A673 (cell line): ENCODE measurements around the gene PADI3. TPM values are rescaled to one million over a fixed set of nuclear protein-coding genes. Genes with fewer than 3 reads are reported as not detected.

Experiments used
- BruUV-seq: library from RNA; stranded (reverse); fragments of 400-500 nt; replicated peaks from 2 replicates; lab custom pipeline; 2021; lab: Mats Ljungman, UMichigan
- CTCF ChIA-PET: fragments of 300-600 bp; sonication (Branson Sonifier 250); formaldehyde crosslinking; loops from one replicate; lab custom pipeline; 2022; ENCODE audit warnings: antibody characterized with exemption; lab: Charles Lee
- POLR2A ChIA-PET: fragments of 300-600 bp; sonication (Branson Sonifier 250); formaldehyde crosslinking; loops from one replicate; lab custom pipeline; 2022; ENCODE audit warnings: antibody characterized with exemption; ENCODE audit not compliant: low non-redundant PET; lab: Charles Lee
- DNase-seq: peaks from one replicate; pipeline ENCODE4 v3.0.0-alpha.2; 2015; ENCODE audit warnings: low spot score
- H3K27ac ChIP-seq: fragments of 200-600 bp; sonication (generic); 2 replicates; pipeline ENCODE4 v1.5.1; 2016; ENCODE audit warnings: mixed run types, low read depth, mild to moderate bottlenecking, mixed read lengths, antibody characterized with exemption, low read length; ENCODE audit not compliant: poor library complexity, severe bottlenecking
- H3K27me3 ChIP-seq: fragments of 200-600 bp; sonication (generic); replicated peaks from 2 replicates; pipeline ENCODE4 v1.6.1; 2017; ENCODE audit warnings: mixed run types, low read depth, mild to moderate bottlenecking, mixed read lengths, antibody characterized with exemption, low read length; ENCODE audit not compliant: insufficient read depth, poor library complexity
- H3K36me3 ChIP-seq: fragments of 200-600 bp; sonication (generic); 2 replicates; pipeline ENCODE4 v1.6.1; 2016; ENCODE audit warnings: mixed run types, mild to moderate bottlenecking, mixed read lengths, antibody characterized with exemption, low read length; ENCODE audit not compliant: insufficient read depth, poor library complexity, severe bottlenecking
- H3K4me1 ChIP-seq: fragments of 200-600 bp; sonication (generic); 2 replicates; pipeline ENCODE4 v1.6.1; 2017; ENCODE audit warnings: mixed run types, mild to moderate bottlenecking, mixed read lengths, antibody characterized with exemption, low read length; ENCODE audit not compliant: insufficient read depth, poor library complexity, severe bottlenecking
- H3K4me3 ChIP-seq: fragments of 200-600 bp; sonication (generic); 2 replicates; pipeline ENCODE4 v1.5.1; 2016; ENCODE audit warnings: low read depth, mixed run types, mild to moderate bottlenecking, mixed read lengths, low read length; ENCODE audit not compliant: poor library complexity, severe bottlenecking
- H3K9me3 ChIP-seq: fragments of 200-600 bp; sonication (generic); 2 replicates; pipeline ENCODE4 v1.6.1; 2016; ENCODE audit warnings: mixed run types, low read depth, mild to moderate bottlenecking, mixed read lengths, antibody characterized with exemption, low read length; ENCODE audit not compliant: poor library complexity, severe bottlenecking
- EZH2 ChIP-seq: fragments of 200-600 bp; sonication (generic); IDR thresholded peaks from 2 replicates; pipeline ENCODE4 v1.6.1; 2017; ENCODE audit warnings: borderline replicate concordance, low read depth, mild to moderate bottlenecking, mixed read lengths, antibody characterized with exemption, low read length; ENCODE audit not compliant: poor library complexity, severe bottlenecking
- intact Hi-C: fragments of 100-400 bp; cut with micrococcal nuclease; formaldehyde crosslinking; loops from one replicate; pipeline ENCODE4 v1.10.0; 2022; ENCODE audit not compliant: unreplicated experiment
- total RNA-seq: library from RNA; stranded (reverse); gene quantifications from 2 replicates; pipeline ENCODE4 v1.2.3, GENCODE V29; 2021
- TF ChIP-seq, protein P1 (sequence below): fragments of 300-800, 200-600 bp; sonication (generic); conservative IDR thresholded peaks from 2 replicates; pipeline ENCODE4 v1.5.1; 2017; ENCODE audit warnings: low read depth, mild to moderate bottlenecking, antibody characterized with exemption, low read length, moderate library complexity, mixed read lengths

The PADI3 gene
- total RNA-seq, 1 experiment from 2014 or later, result 0.26 TPM

DNA sequence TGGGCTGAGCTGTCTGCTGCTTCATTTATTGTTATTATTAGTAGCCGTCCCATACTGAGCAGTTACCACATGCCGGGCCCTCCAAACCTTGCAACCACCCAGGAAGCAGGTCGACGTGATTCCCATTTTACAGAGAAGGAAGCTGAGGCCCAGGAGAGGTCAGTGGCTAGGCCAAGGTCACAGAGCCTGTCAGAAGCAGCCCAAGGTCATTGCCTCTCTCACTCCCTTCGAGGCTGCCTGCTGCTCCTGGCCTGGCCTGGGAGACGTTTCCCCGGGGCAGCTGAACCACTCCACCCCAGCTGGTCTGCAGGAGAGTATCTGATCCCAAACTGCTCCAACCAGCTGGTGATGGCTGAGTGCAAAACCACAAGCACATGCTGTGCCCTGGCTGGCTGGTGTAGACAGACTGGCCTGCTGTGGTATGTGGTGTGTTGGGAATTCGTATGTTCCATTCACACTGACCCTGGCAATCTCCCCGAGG, 65.6 kb downstream of the PADI3 start:
- H3K27me3 ChIP-seq, result no peaks in the 10 kb centered on the region
- ChIA-PET POLR2A (no interaction called here), CTCF (no interaction called here)
- no peaks in the 10 kb centered on the region for H3K4me1 ChIP-seq
- no peak overlapping the region for H3K27ac ChIP-seq
- no peaks in the 10 kb centered on the region for H3K36me3 ChIP-seq
- DNase-seq, result no peak
- no peak overlapping the region for H3K4me3 ChIP-seq
- no peaks in the 10 kb centered on the region for H3K9me3 ChIP-seq
- TF ChIP-seq, protein P1, sequence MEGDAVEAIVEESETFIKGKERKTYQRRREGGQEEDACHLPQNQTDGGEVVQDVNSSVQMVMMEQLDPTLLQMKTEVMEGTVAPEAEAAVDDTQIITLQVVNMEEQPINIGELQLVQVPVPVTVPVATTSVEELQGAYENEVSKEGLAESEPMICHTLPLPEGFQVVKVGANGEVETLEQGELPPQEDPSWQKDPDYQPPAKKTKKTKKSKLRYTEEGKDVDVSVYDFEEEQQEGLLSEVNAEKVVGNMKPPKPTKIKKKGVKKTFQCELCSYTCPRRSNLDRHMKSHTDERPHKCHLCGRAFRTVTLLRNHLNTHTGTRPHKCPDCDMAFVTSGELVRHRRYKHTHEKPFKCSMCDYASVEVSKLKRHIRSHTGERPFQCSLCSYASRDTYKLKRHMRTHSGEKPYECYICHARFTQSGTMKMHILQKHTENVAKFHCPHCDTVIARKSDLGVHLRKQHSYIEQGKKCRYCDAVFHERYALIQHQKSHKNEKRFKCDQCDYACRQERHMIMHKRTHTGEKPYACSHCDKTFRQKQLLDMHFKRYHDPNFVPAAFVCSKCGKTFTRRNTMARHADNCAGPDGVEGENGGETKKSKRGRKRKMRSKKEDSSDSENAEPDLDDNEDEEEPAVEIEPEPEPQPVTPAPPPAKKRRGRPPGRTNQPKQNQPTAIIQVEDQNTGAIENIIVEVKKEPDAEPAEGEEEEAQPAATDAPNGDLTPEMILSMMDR, result no peak
- no peak for TF ChIP-seq EZH2
- no TSS peak for BruUV-seq
- intact Hi-C loops, result no loop called here

GRCh38 chr1:17315542-17316130, 66.7 kb downstream of the PADI3 start:
- Histone ChIP-seq H3K27ac (no peak overlapping the region), H3K36me3 (no peaks in the 10 kb centered on the region), H3K9me3 (no peaks in the 10 kb centered on the region), H3K4me3 (no peak overlapping the region), H3K27me3 (no peaks in the 10 kb centered on the region), H3K4me1 (no peaks in the 10 kb centered on the region)
- intact Hi-C loops, result no loop called here
- BruUV-seq, result no TSS peak
- DNase-seq, result no peak
- no peak for TF ChIP-seq EZH2
- TF ChIP-seq, protein P1, result no peak
- POLR2A ChIA-PET, result no interaction called here
- CTCF ChIA-PET, result no interaction called here

DNA sequence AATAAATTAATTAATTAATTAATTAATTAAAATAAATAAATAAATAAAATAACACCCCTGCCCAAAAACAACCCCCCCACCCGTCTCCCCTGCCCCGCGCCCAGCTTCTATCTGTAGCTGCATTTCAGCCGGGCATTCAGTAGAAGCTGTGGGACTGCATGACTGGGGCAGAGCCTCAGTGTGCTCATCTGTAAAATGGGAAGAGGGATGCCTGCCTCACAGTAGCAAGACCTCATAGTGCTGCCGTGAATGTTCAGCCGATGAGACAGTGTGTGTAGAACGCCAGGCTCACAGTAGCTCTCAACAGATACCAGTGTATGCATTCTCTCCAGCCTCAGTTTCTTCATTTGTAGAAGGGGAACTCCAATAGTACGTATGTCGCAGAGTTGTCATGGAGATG, 67.8 kb downstream of the PADI3 start:
- Histone ChIP-seq H3K27me3 (no peaks in the 10 kb centered on the region), H3K27ac (no peak overlapping the region), H3K4me3 (no peak overlapping the region), H3K9me3 (no peaks in the 10 kb centered on the region), H3K4me1 (no peaks in the 10 kb centered on the region), H3K36me3 (no peaks in the 10 kb centered on the region)
- no TSS peak for BruUV-seq
- no peak for TF ChIP-seq EZH2
- TF ChIP-seq, protein P1, result no peak
- ChIA-PET POLR2A (no interaction called here), CTCF (no interaction called here)
- DNase-seq, result no peak
- intact Hi-C loops, result no loop called here
